Measurements from ENCODE around the gene EFCAB6.

EFCAB6 gene

GRCh38 chr22:43569111-43569510 is 243.0 kb downstream of the EFCAB6 start:
- no peak for DNase-seq

GRCh38 chr22:43567691-43568324 is 244.3 kb downstream of the EFCAB6 start:
- DNase-seq = no peak

- no peak for DNase-seq
These were observed 245.4 kb downstream of the EFCAB6 start for GRCh38 chr22:43566561-43567332.

GRCh38 chr22:43566021-43566420 is 246.1 kb downstream of the EFCAB6 start:
- no peak for DNase-seq

GRCh38 chr22:43564859-43565258 is 247.2 kb downstream of the EFCAB6 start:
- DNase-seq = no peak

GRCh38 chr22:43563571-43563970 is 248.5 kb downstream of the EFCAB6 start:
- DNase-seq = no peak

- DNase-seq = no peak
These were observed 249.3 kb downstream of the EFCAB6 start for GRCh38 chr22:43562843-43563242.

GRCh38 chr22:43561415-43562178 is 250.5 kb downstream of the EFCAB6 start:
- no peak for DNase-seq

- no peak for DNase-seq
These were observed 251.5 kb downstream of the EFCAB6 start for GRCh38 chr22:43560651-43561050.

- DNase-seq = no peak
These were observed 256.3 kb downstream of the EFCAB6 start for GRCh38 chr22:43555561-43556515.

- no peak for DNase-seq
These were observed 257.3 kb downstream of the EFCAB6 start for GRCh38 chr22:43554694-43555365.

- DNase-seq = no peak
These were observed 257.9 kb downstream of the EFCAB6 start for GRCh38 chr22:43554259-43554636.

- no peak for DNase-seq
These were observed 258.4 kb downstream of the EFCAB6 start for GRCh38 chr22:43553451-43554258.

- no peak for DNase-seq
These were observed 261.4 kb downstream of the EFCAB6 start for GRCh38 chr22:43550672-43551071.

GRCh38 chr22:43550024-43550620 is 262.0 kb downstream of the EFCAB6 start:
- no peak for DNase-seq

GRCh38 chr22:43546186-43546585 is 265.9 kb downstream of the EFCAB6 start:
- DNase-seq = no peak

GRCh38 chr22:43544289-43544673 is 267.8 kb downstream of the EFCAB6 start:
- DNase-seq = no peak

- no peak for DNase-seq
These were observed 268.4 kb downstream of the EFCAB6 start for GRCh38 chr22:43543522-43544288.

- DNase-seq = no peak
These were observed 269.2 kb downstream of the EFCAB6 start for GRCh38 chr22:43542681-43543521.
